Prostate gland (tissue), 2 donors: ENCODE measurements around the gene CD86.

ENCODE experiments used
- CTCF ChIP-seq, 4 experiments: fragments of 200-600 bp in 2 of 4; fragments of 450-650 bp in 2 of 4; sonication (generic) in 2 of 4; IDR thresholded peaks; 1 replicate in 3 of 4; 2 replicates in 1 of 4; pipeline ENCODE4 v1.5.1; 2016 to 2019; ENCODE audit warnings: antibody characterized with exemption in 4 of 4, mild to moderate bottlenecking in 2 of 4, moderate library complexity in 2 of 4
- POLR2A ChIP-seq: fragments of 450-650 bp; IDR thresholded peaks from one replicate; pipeline ENCODE4 v1.6.1; 2016; ENCODE audit warnings: antibody characterized with exemption, mild to moderate bottlenecking
- POLR2AphosphoS5 ChIP-seq: sonication (generic); formaldehyde crosslinking; IDR thresholded peaks from one replicate; pipeline ENCODE4 v1.6.1; 2017; ENCODE audit warnings: antibody characterized with exemption

DNA sequence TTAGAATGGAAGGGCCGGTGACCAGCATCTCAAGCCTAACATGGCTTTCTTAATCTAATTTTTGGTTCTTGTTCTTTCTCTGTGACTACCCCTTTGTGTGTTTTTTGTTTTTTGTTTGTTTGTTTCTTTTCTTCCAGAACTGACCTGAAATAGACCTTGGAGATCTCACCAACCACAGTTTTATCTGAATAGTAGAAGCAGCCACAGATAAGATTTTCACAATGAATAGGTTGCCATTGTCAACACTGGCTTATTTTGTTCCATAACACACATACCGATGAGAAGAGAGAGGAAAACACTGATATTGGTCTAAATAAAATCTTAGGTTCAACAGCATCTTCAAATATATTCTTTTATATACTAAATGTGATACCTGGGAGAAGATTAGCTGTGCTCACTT lies 44.7 kb upstream of the CD86 start:
- TF ChIP-seq POLR2AphosphoS5 (no peak), CTCF (IDR thresholded peaks at IDR 0.05) (no peak), POLR2A (no peak)
